Caco-2 (cell line): ENCODE measurements around the gene STX1A. TPM values are rescaled to one million over a fixed set of nuclear protein-coding genes. Genes with fewer than 3 reads are reported as not detected.
A peak's percentile ranks its signal among the peaks of the same experiment; 100 is the strongest.

Source experiments
- BruUV-seq: library from RNA; stranded (reverse); fragments of 400-500 nt; replicated peaks from 2 replicates; lab custom pipeline; 2021; lab: Mats Ljungman, UMichigan
- CTCF ChIA-PET: fragments of 300-600 bp; sonication (Branson Sonifier 250); formaldehyde crosslinking; loops from one replicate; lab custom pipeline; 2022; ENCODE audit warnings: antibody characterized with exemption; lab: Charles Lee
- POLR2A ChIA-PET: fragments of 300-600 bp; sonication (Branson Sonifier 250); formaldehyde crosslinking; loops from one replicate; lab custom pipeline; 2022; ENCODE audit warnings: antibody characterized with exemption; lab: Charles Lee
- DNase-seq, 2 experiments: peaks; one replicate each; pipeline versions ENCODE4 v3.0.0 to v3.0.0-alpha.2; 2020 to 2022
- H3K27me3 ChIP-seq: replicated peaks from 2 replicates; pipeline ENCODE4 v1.6.0; 2011; ENCODE audit warnings: low read length; ENCODE audit not compliant: control insufficient read depth, insufficient read depth
- H3K36me3 ChIP-seq: 2 replicates; pipeline ENCODE4 v1.5.1; 2011; ENCODE audit warnings: low read length; ENCODE audit not compliant: control insufficient read depth, insufficient read depth
- H3K4me1 ChIP-seq: fragments of 250-450 bp; sonication (Bioruptor Pico); 2 replicates; pipeline ENCODE4 v1.5.1; 2020; ENCODE audit warnings: mild to moderate bottlenecking
- H3K4me3 ChIP-seq: 2 replicates; pipeline ENCODE4 v1.5.1; 2011; ENCODE audit warnings: low read depth, mild to moderate bottlenecking, control low read depth, low read length
- H3K9me3 ChIP-seq: fragments of 250-450 bp; sonication (Bioruptor Pico); 2 replicates; pipeline ENCODE4 v1.5.1; 2020; ENCODE audit warnings: mild to moderate bottlenecking, moderate library complexity
- H3K27ac Mint-ChIP-seq: one replicate; pipeline ENCODE4 v1.8.0; 2022; ENCODE audit warnings: mixed read lengths; ENCODE audit not compliant: unreplicated experiment
- H3K27me3 Mint-ChIP-seq: one replicate; pipeline ENCODE4 v1.8.0; 2022; ENCODE audit warnings: mixed read lengths; ENCODE audit not compliant: insufficient read depth, unreplicated experiment
- H3K36me3 Mint-ChIP-seq: one replicate; pipeline ENCODE4 v1.8.0; 2022; ENCODE audit warnings: mild to moderate bottlenecking, mixed read lengths; ENCODE audit not compliant: insufficient read depth, unreplicated experiment
- H3K4me1 Mint-ChIP-seq: one replicate; pipeline ENCODE4 v1.8.0; 2022; ENCODE audit warnings: low read depth, mixed read lengths; ENCODE audit not compliant: unreplicated experiment
- H3K4me3 Mint-ChIP-seq: one replicate; pipeline ENCODE4 v1.8.0; 2022; ENCODE audit warnings: mild to moderate bottlenecking, moderate library complexity, mixed read lengths; ENCODE audit not compliant: unreplicated experiment
- H3K9me3 Mint-ChIP-seq: one replicate; pipeline ENCODE4 v1.8.0; 2022; ENCODE audit warnings: mixed read lengths; ENCODE audit not compliant: unreplicated experiment
- intact Hi-C: fragments of 100-400 bp; cut with micrococcal nuclease; formaldehyde crosslinking; loops from one replicate; pipeline ENCODE4 v1.10.0; 2022; ENCODE audit not compliant: unreplicated experiment
- total RNA-seq: library from RNA; stranded (reverse); gene quantifications from 2 replicates; pipeline ENCODE4 v1.2.3, GENCODE V29; 2022
- TF ChIP-seq, protein P1 (sequence below), 2 experiments: fragments of 200-600 bp in 1 of 2; IDR thresholded peaks; 1 replicate in 1 of 2; 2 replicates in 1 of 2; pipeline versions ENCODE4 v1.5.1 to v1.8.0; 2011 to 2022; ENCODE audit warnings: antibody characterized with exemption in 1 of 2, control low read depth in 1 of 2, inconsistent platforms in 1 of 2, low read depth in 1 of 2, low read length in 1 of 2, mild to moderate bottlenecking in 1 of 2, moderate library complexity in 1 of 2; ENCODE audit not compliant: insufficient read depth in 1 of 2, severe bottlenecking in 1 of 2, unreplicated experiment in 1 of 2

Gene STX1A
- total RNA-seq, 1 experiment from 2014 or later: 28.6 TPM

DNA sequence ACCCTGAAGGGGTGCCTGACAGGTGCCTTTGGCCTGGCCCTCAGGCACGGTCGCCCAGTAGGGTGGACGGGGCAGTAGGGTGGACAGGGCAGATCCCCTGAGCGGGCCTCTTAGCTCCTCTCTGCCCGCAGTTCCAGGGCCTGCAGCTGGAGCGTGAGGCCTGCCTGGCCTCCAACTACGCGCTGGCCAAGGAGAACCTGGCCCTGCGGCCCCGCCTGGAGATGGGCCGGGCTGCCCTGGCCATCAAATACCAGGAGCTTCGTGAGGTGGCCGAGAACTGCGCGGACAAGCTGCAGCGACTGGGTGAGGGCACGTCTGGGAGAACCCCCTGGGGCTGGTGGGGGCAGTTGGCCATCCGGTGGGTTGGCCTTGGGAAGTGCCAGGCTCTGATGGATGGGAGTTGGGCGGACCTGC lies 50.2 kb downstream of the STX1A start:
- intact Hi-C loops: loop anchor here (2.0 to 5.0 kb wide), 2 partner anchors 56 to 147 kb away; partner anchors contain the start of gene BAZ1B
- H3K4me3 Mint-ChIP-seq: no peak overlapping the region
- peaks cover 6% of the 10 kb centered on the region for H3K36me3 Mint-ChIP-seq
- Histone ChIP-seq H3K36me3 (no peaks in the 10 kb centered on the region), H3K4me3 (no peak overlapping the region), H3K9me3 (no peaks in the 10 kb centered on the region), H3K4me1 (peaks cover 14% of the 10 kb centered on the region), H3K27me3 (no peaks in the 10 kb centered on the region)
- DNase-seq: no peak
- no peaks in the 10 kb centered on the region for H3K9me3 Mint-ChIP-seq
- H3K4me1 Mint-ChIP-seq: peaks cover 4% of the 10 kb centered on the region
- no peaks in the 10 kb centered on the region for H3K27me3 Mint-ChIP-seq
- BruUV-seq: no TSS peak
- no peak overlapping the region for H3K27ac Mint-ChIP-seq
- CTCF ChIA-PET: interaction anchor here (0.8 to 1.2 kb wide), 2 partner anchors 56 to 63 kb away, joined by 3 to 6 read pairs; no protein-coding TSS in a partner anchor
- POLR2A ChIA-PET: no interaction called here
- TF ChIP-seq, protein P1, sequence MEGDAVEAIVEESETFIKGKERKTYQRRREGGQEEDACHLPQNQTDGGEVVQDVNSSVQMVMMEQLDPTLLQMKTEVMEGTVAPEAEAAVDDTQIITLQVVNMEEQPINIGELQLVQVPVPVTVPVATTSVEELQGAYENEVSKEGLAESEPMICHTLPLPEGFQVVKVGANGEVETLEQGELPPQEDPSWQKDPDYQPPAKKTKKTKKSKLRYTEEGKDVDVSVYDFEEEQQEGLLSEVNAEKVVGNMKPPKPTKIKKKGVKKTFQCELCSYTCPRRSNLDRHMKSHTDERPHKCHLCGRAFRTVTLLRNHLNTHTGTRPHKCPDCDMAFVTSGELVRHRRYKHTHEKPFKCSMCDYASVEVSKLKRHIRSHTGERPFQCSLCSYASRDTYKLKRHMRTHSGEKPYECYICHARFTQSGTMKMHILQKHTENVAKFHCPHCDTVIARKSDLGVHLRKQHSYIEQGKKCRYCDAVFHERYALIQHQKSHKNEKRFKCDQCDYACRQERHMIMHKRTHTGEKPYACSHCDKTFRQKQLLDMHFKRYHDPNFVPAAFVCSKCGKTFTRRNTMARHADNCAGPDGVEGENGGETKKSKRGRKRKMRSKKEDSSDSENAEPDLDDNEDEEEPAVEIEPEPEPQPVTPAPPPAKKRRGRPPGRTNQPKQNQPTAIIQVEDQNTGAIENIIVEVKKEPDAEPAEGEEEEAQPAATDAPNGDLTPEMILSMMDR (IDR thresholded peaks at IDR 0.05; ENCODE audit: insufficient read depth in 1 of 2, low read depth in 1 of 2, low read length in 1 of 2, severe bottlenecking in 1 of 2, unreplicated experiment in 1 of 2): no peak

DNA sequence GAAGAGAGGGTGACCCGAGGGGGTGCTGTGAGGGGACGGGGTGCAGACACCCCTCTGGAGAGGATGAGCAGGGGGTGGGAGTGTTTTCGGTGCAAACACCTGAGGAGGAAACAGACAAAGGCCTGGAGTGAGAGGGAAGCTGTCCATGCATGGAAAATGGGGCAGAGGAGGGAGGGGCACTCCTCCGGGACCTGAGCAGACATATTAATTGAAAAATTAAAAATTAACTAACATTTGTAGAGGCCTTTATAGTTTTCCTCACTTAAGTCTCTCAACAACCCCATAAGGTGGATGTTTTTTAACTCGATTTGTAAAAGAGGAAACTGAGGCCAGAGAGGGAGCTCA lies 50.6 kb downstream of the STX1A start:
- Histone ChIP-seq H3K27me3 (no peaks in the 10 kb centered on the region), H3K36me3 (no peaks in the 10 kb centered on the region), H3K9me3 (no peaks in the 10 kb centered on the region), H3K4me1 (peaks cover 14% of the 10 kb centered on the region), H3K4me3 (peak overlapping the region; percentile 53)
- no peaks in the 10 kb centered on the region for H3K9me3 Mint-ChIP-seq
- ChIA-PET POLR2A (no interaction called here), CTCF (interaction anchor here (0.8 to 1.2 kb wide), 2 partner anchors 55 to 62 kb away, joined by 3 to 6 read pairs; no protein-coding TSS in a partner anchor)
- peaks cover 6% of the 10 kb centered on the region for H3K36me3 Mint-ChIP-seq
- intact Hi-C loops: loop anchor here (2.0 to 5.0 kb wide), 2 partner anchors 56 to 147 kb away; partner anchors contain the start of gene BAZ1B
- DNase-seq: no peak
- TF ChIP-seq, protein P1 (IDR thresholded peaks at IDR 0.05; ENCODE audit: insufficient read depth in 1 of 2, low read depth in 1 of 2, low read length in 1 of 2, severe bottlenecking in 1 of 2, unreplicated experiment in 1 of 2): no peak
- H3K4me1 Mint-ChIP-seq: peaks cover 4% of the 10 kb centered on the region
- H3K27me3 Mint-ChIP-seq: no peaks in the 10 kb centered on the region
- peak overlapping the region; percentile 70 for H3K4me3 Mint-ChIP-seq
- BruUV-seq: no TSS peak
- no peak overlapping the region for H3K27ac Mint-ChIP-seq

DNA sequence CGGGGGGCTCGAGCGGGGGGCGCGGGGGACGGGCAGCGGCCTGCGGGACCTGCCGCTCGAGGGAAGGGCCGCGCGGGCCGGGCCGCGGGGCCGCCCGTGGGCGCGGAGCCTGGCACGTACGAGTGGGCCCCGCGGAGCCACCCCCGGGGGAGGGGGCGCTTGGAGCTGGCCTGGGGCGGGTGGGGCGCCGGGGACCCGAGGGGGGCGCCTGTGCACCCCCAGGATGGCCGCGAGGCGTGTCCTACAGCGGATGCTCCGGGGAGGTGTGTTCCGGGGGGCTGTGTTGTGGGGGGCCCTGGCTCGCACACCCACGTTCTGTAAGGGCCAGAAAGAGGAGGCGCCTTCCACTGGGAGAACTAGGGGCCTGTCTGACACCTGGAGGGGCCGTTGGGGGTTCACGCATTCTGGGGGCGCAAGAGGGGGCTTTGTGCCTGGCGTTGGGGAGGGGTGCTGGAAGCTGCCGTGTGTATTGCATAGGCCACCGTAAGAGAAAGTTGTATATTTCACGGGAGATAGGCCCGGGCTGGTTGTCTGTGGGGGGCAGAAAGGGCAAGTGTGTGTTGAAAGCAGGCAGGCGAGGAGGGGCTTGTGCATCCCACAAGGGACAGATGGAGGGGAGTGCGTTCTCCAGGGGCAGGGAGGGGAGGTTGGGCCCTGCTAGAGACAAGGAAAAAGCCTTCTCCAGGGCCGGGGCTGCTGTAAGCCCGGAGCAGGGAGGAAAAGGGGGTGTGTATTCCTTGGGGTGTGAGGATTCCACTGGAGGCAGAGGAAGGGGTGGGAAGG lies 51.2 kb downstream of the STX1A start:
- BruUV-seq: no TSS peak
- H3K36me3 Mint-ChIP-seq: peaks cover 6% of the 10 kb centered on the region
- intact Hi-C loops: loop anchor here (2.0 to 5.0 kb wide), 2 partner anchors 57 to 146 kb away; partner anchors contain the start of gene BAZ1B
- Histone ChIP-seq H3K36me3 (no peaks in the 10 kb centered on the region), H3K4me3 (peak overlapping the region; percentile 53), H3K9me3 (no peaks in the 10 kb centered on the region), H3K27me3 (no peaks in the 10 kb centered on the region), H3K4me1 (peaks cover 14% of the 10 kb centered on the region)
- no peak overlapping the region for H3K27ac Mint-ChIP-seq
- TF ChIP-seq, protein P1 (IDR thresholded peaks at IDR 0.05; ENCODE audit: insufficient read depth in 1 of 2, low read depth in 1 of 2, low read length in 1 of 2, severe bottlenecking in 1 of 2, unreplicated experiment in 1 of 2): no peak
- peak overlapping the region; percentile 70 for H3K4me3 Mint-ChIP-seq
- no peak for DNase-seq
- H3K27me3 Mint-ChIP-seq: no peaks in the 10 kb centered on the region
- H3K9me3 Mint-ChIP-seq: peaks cover 2% of the 10 kb centered on the region
- H3K4me1 Mint-ChIP-seq: peaks cover 4% of the 10 kb centered on the region
- POLR2A ChIA-PET: no interaction called here
- CTCF ChIA-PET: interaction anchor here (0.5 to 1.2 kb wide), 4 partner anchors 53 to 70 kb away, joined by 3 to 8 read pairs (median 5); partner anchors contain the start of gene ABHD11
